Keratinocyte (primary cell): ENCODE measurements around the gene WDR41. TPM values are rescaled to one million over a fixed set of nuclear protein-coding genes. Genes with fewer than 3 reads are reported as not detected.

ENCODE experiments used
- DNase-seq: peaks from one replicate; pipeline ENCODE4 v3.0.0-alpha.2; 2011; ENCODE audit warnings: low read depth, missing footprints, low spot score
- FAIRE-seq: peaks from 2 replicates; lab custom pipeline; 2011; peaks lifted over from hg19 to GRCh38; lab: Jason Lieb, UNC
- H2AFZ ChIP-seq: 2 replicates; pipeline ENCODE4 v1.6.0; 2012; ENCODE audit warnings: low read length, control low read depth, inconsistent platforms; ENCODE audit not compliant: control insufficient read depth
- H3K27ac ChIP-seq: 2 replicates; pipeline ENCODE4 v1.5.1; 2011; ENCODE audit warnings: low read length; ENCODE audit not compliant: control insufficient read depth, insufficient read depth
- H3K27me3 ChIP-seq: 3 replicates; pipeline ENCODE4 v1.6.0; 2011; ENCODE audit warnings: low read length; ENCODE audit not compliant: control insufficient read depth, insufficient read depth; ENCODE audit errors: extremely low read depth
- H3K36me3 ChIP-seq, 2 experiments: 2 replicates in 1 of 2; 3 replicates in 1 of 2; pipeline ENCODE4 v1.5.1; 2011; ENCODE audit warnings: low read length in 2 of 2, mild to moderate bottlenecking in 1 of 2; ENCODE audit not compliant: control insufficient read depth in 2 of 2, insufficient read depth in 2 of 2; ENCODE audit errors: extremely low read depth in 1 of 2
- H3K4me1 ChIP-seq: 3 replicates; pipeline ENCODE4 v1.5.1; 2011; ENCODE audit warnings: low read length; ENCODE audit not compliant: control insufficient read depth, insufficient read depth; ENCODE audit errors: extremely low read depth
- H3K4me2 ChIP-seq: 3 replicates; pipeline ENCODE4 v1.6.0; 2011; ENCODE audit warnings: low read depth, low read length; ENCODE audit not compliant: control insufficient read depth, insufficient read depth; ENCODE audit errors: extremely low read depth
- H3K4me3 ChIP-seq, 3 experiments: fragments of 200-600 bp in 1 of 3; sonication (generic) in 1 of 3; 2 replicates in 2 of 3; 3 replicates in 1 of 3; pipeline ENCODE4 v1.5.1; 2011 to 2016; ENCODE audit warnings: low read length in 3 of 3, mild to moderate bottlenecking in 3 of 3, control low read depth in 2 of 3, inconsistent platforms in 1 of 3, low read depth in 1 of 3, mixed read lengths in 1 of 3, mixed run types in 1 of 3, moderate library complexity in 1 of 3; ENCODE audit not compliant: control insufficient read depth in 2 of 3, insufficient read depth in 2 of 3; ENCODE audit errors: extremely low read depth in 1 of 3
- H3K79me2 ChIP-seq: 2 replicates; pipeline ENCODE4 v1.6.0; 2012; ENCODE audit warnings: low read length; ENCODE audit not compliant: control insufficient read depth, insufficient read depth
- H3K9ac ChIP-seq: 3 replicates; pipeline ENCODE4 v1.6.0; 2011; ENCODE audit warnings: low read length; ENCODE audit not compliant: control insufficient read depth, insufficient read depth; ENCODE audit errors: extremely low read depth
- H3K9me1 ChIP-seq: 3 replicates; pipeline ENCODE4 v1.6.0; 2011; ENCODE audit warnings: low read length; ENCODE audit not compliant: control insufficient read depth, insufficient read depth; ENCODE audit errors: extremely low read depth
- H3K9me3 ChIP-seq: 2 replicates; pipeline ENCODE4 v1.5.1; 2012; ENCODE audit warnings: low read depth, low read length; ENCODE audit not compliant: control insufficient read depth
- H4K20me1 ChIP-seq: 3 replicates; pipeline ENCODE4 v1.6.0; 2011; ENCODE audit warnings: low read length; ENCODE audit not compliant: control insufficient read depth, insufficient read depth; ENCODE audit errors: extremely low read depth
- EZH2 ChIP-seq: IDR thresholded peaks from one replicate; pipeline ENCODE4 v1.6.1; 2012; ENCODE audit warnings: inconsistent platforms, mild to moderate bottlenecking, low read length, moderate library complexity
- dilution Hi-C: fragments of 300-500 bp; cut with MboI; formaldehyde crosslinking; loops from one replicate; pipeline ENCODE4 v1.7.0; 2020; ENCODE audit warnings: low sequenced_read_pairs; ENCODE audit not compliant: extremely low pct_ligation_motif_present
- polyA plus RNA-seq, 5 experiments: library from polyadenylated mRNA; depleted of rRNA in 3 of 5; stranded (reverse) in 3 of 5; stranded (forward) in 1 of 5; unstranded in 1 of 5; fragments of >200 nt; gene quantifications; 1 replicate in 1 of 5; 2 replicates in 3 of 5; 3 replicates in 1 of 5; pipeline versions ENCODE4 v1.2.1 to v1.2.3, GENCODE V29; 2011 to 2012; ENCODE audit warnings: missing spikeins in 2 of 5, low read depth in 1 of 5, low replicate concordance in 1 of 5
- TF ChIP-seq, protein P1 (sequence below), 3 experiments: IDR thresholded peaks in 1 of 3; conservative IDR thresholded peaks in 1 of 3; optimal IDR thresholded peaks in 1 of 3; 2 replicates in 2 of 3; 3 replicates in 1 of 3; pipeline versions ENCODE3 to v1.5.1; 2011; ENCODE audit warnings: low read length in 3 of 3, mild to moderate bottlenecking in 3 of 3, moderate library complexity in 2 of 3, control low read depth in 1 of 3, inconsistent platforms in 1 of 3; ENCODE audit not compliant: insufficient read depth in 2 of 3; ENCODE audit errors: extremely low read depth in 1 of 3

The WDR41 gene
- polyA plus RNA-seq, 1 donor (not counting 4 experiments of a cell fraction or from before 2014, with no cell fraction given): 60.7 TPM

DNA sequence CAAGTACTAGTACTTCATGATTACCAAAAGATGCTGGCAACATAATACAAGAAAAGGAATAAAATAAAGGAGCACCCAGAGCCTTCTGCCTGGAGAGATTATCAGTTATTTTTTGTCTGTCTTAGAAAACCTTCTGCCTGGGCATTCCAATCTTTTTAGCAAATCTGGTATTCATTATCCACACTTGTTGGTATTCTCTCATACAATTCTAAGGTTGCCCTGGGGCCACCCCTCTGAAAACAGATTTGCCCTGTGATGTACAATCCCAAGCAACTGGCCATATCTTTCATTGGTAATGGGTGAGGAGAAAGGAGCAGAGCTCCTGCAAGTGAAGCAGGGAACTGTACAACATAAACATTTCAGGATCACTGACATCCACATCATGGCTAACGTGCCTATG, 47.8 kb downstream of the WDR41 start:
- Histone ChIP-seq H3K4me2 (no peak overlapping the region), H3K4me1 (no peaks in the 10 kb centered on the region), H3K79me2 (no peaks in the 10 kb centered on the region), H3K9ac (no peak overlapping the region), H2AFZ (no peak overlapping the region), H3K9me1 (no peaks in the 10 kb centered on the region), H3K27ac (no peak overlapping the region), H3K9me3 (no peaks in the 10 kb centered on the region), H3K36me3 (peaks cover 10 to 11% of the 10 kb centered on the region in 2 experiments), H3K27me3 (no peaks in the 10 kb centered on the region), H3K4me3 (no peak overlapping the region), H4K20me1 (no peaks in the 10 kb centered on the region)
- dilution Hi-C loops: no loop called here
- TF ChIP-seq, protein P1, sequence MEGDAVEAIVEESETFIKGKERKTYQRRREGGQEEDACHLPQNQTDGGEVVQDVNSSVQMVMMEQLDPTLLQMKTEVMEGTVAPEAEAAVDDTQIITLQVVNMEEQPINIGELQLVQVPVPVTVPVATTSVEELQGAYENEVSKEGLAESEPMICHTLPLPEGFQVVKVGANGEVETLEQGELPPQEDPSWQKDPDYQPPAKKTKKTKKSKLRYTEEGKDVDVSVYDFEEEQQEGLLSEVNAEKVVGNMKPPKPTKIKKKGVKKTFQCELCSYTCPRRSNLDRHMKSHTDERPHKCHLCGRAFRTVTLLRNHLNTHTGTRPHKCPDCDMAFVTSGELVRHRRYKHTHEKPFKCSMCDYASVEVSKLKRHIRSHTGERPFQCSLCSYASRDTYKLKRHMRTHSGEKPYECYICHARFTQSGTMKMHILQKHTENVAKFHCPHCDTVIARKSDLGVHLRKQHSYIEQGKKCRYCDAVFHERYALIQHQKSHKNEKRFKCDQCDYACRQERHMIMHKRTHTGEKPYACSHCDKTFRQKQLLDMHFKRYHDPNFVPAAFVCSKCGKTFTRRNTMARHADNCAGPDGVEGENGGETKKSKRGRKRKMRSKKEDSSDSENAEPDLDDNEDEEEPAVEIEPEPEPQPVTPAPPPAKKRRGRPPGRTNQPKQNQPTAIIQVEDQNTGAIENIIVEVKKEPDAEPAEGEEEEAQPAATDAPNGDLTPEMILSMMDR (optimal IDR thresholded peaks at IDR 0.05 in 1 of 3, IDR thresholded peaks at IDR 0.05 in 1 of 3, conservative IDR thresholded peaks at IDR 0.05 in 1 of 3; ENCODE audit: extremely low read depth in 1 of 3, insufficient read depth in 2 of 3, low read length in 3 of 3): no peak
- TF ChIP-seq EZH2: no peak
- DNase-seq (no peak), FAIRE-seq (no peak)

DNA sequence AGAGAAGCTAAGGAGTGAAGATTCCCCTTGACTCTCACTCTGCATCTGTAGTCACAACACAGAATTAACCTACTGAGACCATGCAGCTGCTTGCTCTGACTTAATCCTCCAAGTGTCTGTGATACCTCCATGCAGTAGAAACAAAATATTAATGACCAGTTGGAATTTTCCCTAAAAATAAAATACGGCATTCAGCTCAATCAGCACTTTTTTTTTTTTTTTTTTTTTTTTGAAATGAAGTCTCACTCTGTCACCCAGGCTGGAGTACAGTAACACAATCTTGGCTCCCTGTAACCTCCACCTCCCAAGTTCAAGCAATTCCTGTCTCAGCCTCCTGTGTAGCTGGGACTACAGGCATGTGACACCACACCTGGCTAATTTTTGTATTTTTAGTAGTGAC, 48.4 kb downstream of the WDR41 start:
- Histone ChIP-seq H3K4me3 (no peak overlapping the region), H3K4me1 (no peaks in the 10 kb centered on the region), H2AFZ (no peak overlapping the region), H3K9me3 (no peaks in the 10 kb centered on the region), H3K27ac (no peak overlapping the region), H3K36me3 (peaks cover 3 to 6% of the 10 kb centered on the region in 2 experiments), H3K27me3 (no peaks in the 10 kb centered on the region), H3K79me2 (no peaks in the 10 kb centered on the region), H3K9ac (no peak overlapping the region), H3K9me1 (no peaks in the 10 kb centered on the region), H4K20me1 (no peaks in the 10 kb centered on the region), H3K4me2 (no peak overlapping the region)
- dilution Hi-C loops: no loop called here
- TF ChIP-seq EZH2: no peak
- TF ChIP-seq, protein P1 (optimal IDR thresholded peaks at IDR 0.05 in 1 of 3, IDR thresholded peaks at IDR 0.05 in 1 of 3, conservative IDR thresholded peaks at IDR 0.05 in 1 of 3; ENCODE audit: extremely low read depth in 1 of 3, insufficient read depth in 2 of 3, low read length in 3 of 3): no peak
- no peak for DNase-seq
- FAIRE-seq: no peak
